Endodermal cell (in vitro differentiated cells): Measurements from ENCODE around the gene GART. TPM values are rescaled to one million over a fixed set of nuclear protein-coding genes. Genes with fewer than 3 reads are reported as not detected.

Experiments used
- DNase-seq: peaks from one replicate; pipeline ENCODE4 v3.0.0-alpha.2; 2017
- H3K27ac ChIP-seq: 2 replicates; pipeline ENCODE4 v1.5.1; 2013; ENCODE audit warnings: mild to moderate bottlenecking, low read depth, low read length, moderate library complexity
- H3K27me3 ChIP-seq: 2 replicates; pipeline ENCODE4 v1.6.1; 2013; ENCODE audit warnings: mild to moderate bottlenecking, low read length, moderate library complexity; ENCODE audit not compliant: insufficient read depth, control insufficient read depth, poor library complexity, severe bottlenecking
- H3K36me3 ChIP-seq: 2 replicates; pipeline ENCODE4 v1.7.0; 2013; ENCODE audit warnings: mild to moderate bottlenecking, low read length, moderate library complexity; ENCODE audit not compliant: control insufficient read depth, insufficient read depth
- H3K4me1 ChIP-seq: one replicate; pipeline ENCODE4 v1.7.0; 2013; ENCODE audit warnings: low read length; ENCODE audit not compliant: control insufficient read depth, insufficient read depth
- H3K4me3 ChIP-seq: 2 replicates; pipeline ENCODE4 v1.5.1; 2013; ENCODE audit warnings: mild to moderate bottlenecking, low read length, moderate library complexity
- H3K9ac ChIP-seq: 2 replicates; pipeline ENCODE4 v1.6.1; 2013; ENCODE audit warnings: mild to moderate bottlenecking, low read length, moderate library complexity; ENCODE audit not compliant: poor library complexity, severe bottlenecking; ENCODE audit errors: extremely low read depth
- H3K9me3 ChIP-seq: 2 replicates; pipeline ENCODE4 v1.6.1; 2013; ENCODE audit warnings: mild to moderate bottlenecking, low read length, moderate library complexity; ENCODE audit not compliant: control insufficient read depth
- H3K27ac Mint-ChIP-seq: 2 replicates; pipeline ENCODE4 v1.8.0; 2020; ENCODE audit warnings: mixed read lengths
- H3K27me3 Mint-ChIP-seq: 2 replicates; pipeline ENCODE4 v1.8.0; 2021; ENCODE audit warnings: mild to moderate bottlenecking, mixed read lengths; ENCODE audit not compliant: insufficient read depth
- H3K36me3 Mint-ChIP-seq: 2 replicates; pipeline ENCODE4 v1.8.0; 2020; ENCODE audit warnings: low read depth, mixed read lengths
- H3K4me1 Mint-ChIP-seq: 2 replicates; pipeline ENCODE4 v1.8.0; 2020; ENCODE audit warnings: mixed read lengths
- H3K4me3 Mint-ChIP-seq: 2 replicates; pipeline ENCODE4 v1.8.0; 2020; ENCODE audit warnings: mild to moderate bottlenecking, moderate library complexity, mixed read lengths
- H3K9me3 Mint-ChIP-seq: 2 replicates; pipeline ENCODE4 v1.8.0; 2020; ENCODE audit warnings: mild to moderate bottlenecking, mixed read lengths
- CTCF ChIP-seq: fragments of 200-600 bp; sonication (generic); conservative IDR thresholded peaks from 2 replicates; pipeline ENCODE4 v1.5.0; 2021; ENCODE audit warnings: antibody characterized with exemption, mild to moderate bottlenecking
- WGBS, 2 experiments: methylation state at CpG; one replicate each; pipeline versions ENCODE4 v1.1.5 to v1.1.7; 2013; ENCODE audit warnings: missing lambda C conversion rate in 2 of 2, mixed read lengths in 1 of 2; ENCODE audit not compliant: insufficient coverage in 1 of 2, insufficient read length in 1 of 2; 5-methylcytosine and 5-hydroxymethylcytosine counted together
- total RNA-seq, 2 donors: library from RNA; stranded (reverse); fragmentation: NEBNext Ultra II Directional in 1 of 2; extraction: Animal tissue kit (Norgen Biotek cat#: 25700) in 1 of 2; gene quantifications; 2 replicates in 1 of 2; 3 replicates in 1 of 2; pipeline ENCODE4 v1.2.1, GENCODE V29; 2021

Gene GART
- total RNA-seq, 2 donors from 2014 or later, result 125 to 150 TPM

GRCh38 chr21:33541105-33541711 is 709 bp downstream of the GART start:
- Histone ChIP-seq H3K27ac (peak overlapping the region; percentile 99), H3K9me3 (peaks cover 10% of the 10 kb centered on the region), H3K4me3 (peak overlapping the region; percentile 97), H3K9ac (peak overlapping the region; percentile 99), H3K36me3 (peaks cover 36% of the 10 kb centered on the region), H3K4me1 (no peaks in the 10 kb centered on the region), H3K27me3 (no peaks in the 10 kb centered on the region)
- Mint-ChIP-seq H3K4me3 (peak overlapping the region; percentile 85), H3K9me3 (no peaks in the 10 kb centered on the region), H3K4me1 (peaks cover 11% of the 10 kb centered on the region), H3K27ac (peak overlapping the region; percentile 100), H3K27me3 (no peaks in the 10 kb centered on the region), H3K36me3 (peaks cover 33% of the 10 kb centered on the region)
- no peak for TF ChIP-seq CTCF
- 41 to 50% methylated on average over 18 to 19 of the region's 19 CpGs for WGBS, 2 experiments
- peak; percentile 59 for DNase-seq

- Histone ChIP-seq H3K36me3 (peaks cover 35% of the 10 kb centered on the region), H3K27ac (no peak overlapping the region), H3K4me1 (no peaks in the 10 kb centered on the region), H3K9me3 (peaks cover 10% of the 10 kb centered on the region), H3K27me3 (no peaks in the 10 kb centered on the region), H3K9ac (no peak overlapping the region), H3K4me3 (peak overlapping the region; percentile 97)
- DNase-seq, result no peak
- peaks cover 10% of the 10 kb centered on the region for H3K4me1 Mint-ChIP-seq
- no peaks in the 10 kb centered on the region for H3K27me3 Mint-ChIP-seq
- WGBS, 2 experiments, result 78 to 82% methylated on average over 1 to 2 of the region's 3 CpGs
- TF ChIP-seq CTCF, result no peak
- peaks cover 34% of the 10 kb centered on the region for H3K36me3 Mint-ChIP-seq
- H3K27ac Mint-ChIP-seq, result peak overlapping the region; percentile 100
- H3K4me3 Mint-ChIP-seq, result peak overlapping the region; percentile 85
- H3K9me3 Mint-ChIP-seq, result no peaks in the 10 kb centered on the region
These were observed 1.2 kb downstream of the GART start for GRCh38 chr21:33540711-33541104.

GRCh38 chr21:33539616-33540015 is 2.3 kb downstream of the GART start:
- no peak for DNase-seq
- TF ChIP-seq CTCF, result no peak
- Histone ChIP-seq H3K27ac (no peak overlapping the region), H3K36me3 (peaks cover 45% of the 10 kb centered on the region), H3K4me3 (peak overlapping the region; percentile 97), H3K4me1 (no peaks in the 10 kb centered on the region), H3K9ac (no peak overlapping the region), H3K9me3 (peaks cover 10% of the 10 kb centered on the region), H3K27me3 (no peaks in the 10 kb centered on the region)
- H3K27me3 Mint-ChIP-seq, result no peaks in the 10 kb centered on the region
- peaks cover 43% of the 10 kb centered on the region for H3K36me3 Mint-ChIP-seq
- 94 to 95% methylated on average over 3 to 4 of the region's 4 CpGs for WGBS, 2 experiments
- peaks cover 8% of the 10 kb centered on the region for H3K4me1 Mint-ChIP-seq
- H3K27ac Mint-ChIP-seq, result no peak overlapping the region
- no peak overlapping the region for H3K4me3 Mint-ChIP-seq
- H3K9me3 Mint-ChIP-seq, result no peaks in the 10 kb centered on the region
